ENCODE measurements around the gene ARHGAP40.

The ARHGAP40 gene

GRCh38 chr20:38692436-38693411 lies 91.1 kb downstream of the ARHGAP40 start:
- no peak for DNase-seq

DNA sequence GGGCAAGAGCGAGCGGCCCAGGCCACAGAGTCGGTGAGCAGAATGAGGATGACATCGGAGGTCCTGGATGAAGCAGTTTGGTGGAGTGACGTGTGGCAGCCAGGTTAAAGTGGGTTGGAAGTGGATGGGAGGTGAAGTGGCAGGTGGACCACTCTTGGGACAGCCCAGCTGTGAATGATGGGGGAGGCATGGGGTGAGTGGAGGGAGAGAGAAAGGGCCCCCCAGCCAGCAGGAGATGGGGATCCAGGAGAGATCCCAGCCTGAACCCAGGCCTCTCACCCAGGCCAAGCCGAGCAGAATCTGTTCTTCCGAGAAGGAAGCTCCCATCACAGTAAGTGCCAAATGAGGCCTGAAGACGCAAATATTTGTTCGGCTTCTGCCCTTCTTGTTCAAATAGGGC lies 95.7 kb downstream of the ARHGAP40 start:
- DNase-seq: no peak

DNA sequence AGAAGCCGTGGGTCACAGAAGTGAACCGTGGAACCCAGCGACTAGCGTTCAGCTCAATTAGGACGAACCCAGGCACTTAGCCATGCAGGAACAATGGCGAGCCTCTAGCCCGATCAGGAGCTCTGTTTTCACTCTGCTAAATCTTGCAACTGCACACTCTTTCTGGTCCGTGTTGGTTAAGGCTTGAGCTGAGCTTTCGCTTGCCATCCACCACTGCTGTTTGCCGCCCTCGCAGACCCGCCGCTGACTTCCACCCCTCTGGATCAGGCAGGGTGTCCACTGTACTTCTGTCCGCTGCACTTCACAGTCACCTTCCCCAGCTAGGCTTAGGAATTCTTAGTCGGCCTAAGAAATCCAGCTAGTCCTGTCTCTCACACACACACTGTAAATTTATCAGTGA lies 96.9 kb downstream of the ARHGAP40 start:
- DNase-seq: no peak

DNA sequence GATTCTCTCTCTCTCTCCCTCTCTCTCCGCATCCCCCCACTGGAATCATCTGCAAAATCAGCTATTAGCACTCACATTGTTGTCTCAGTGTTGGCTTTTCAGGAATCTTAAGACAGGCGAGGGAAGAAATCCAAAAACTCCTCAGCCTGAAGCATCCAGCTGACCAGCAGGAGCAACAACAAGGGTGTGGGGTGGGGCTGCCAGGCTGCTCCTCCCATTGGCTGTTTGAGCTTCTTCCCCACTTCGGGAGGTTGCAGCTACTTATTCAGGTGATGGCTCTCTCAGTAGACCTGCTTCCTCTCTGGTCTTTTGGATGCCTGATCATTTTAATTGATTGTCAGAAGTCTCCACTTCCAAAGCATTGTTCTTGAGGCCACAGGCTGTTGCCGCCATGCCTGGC lies 98.5 kb downstream of the ARHGAP40 start:
- DNase-seq: no peak

All from NCI-H69 (cell line).